Retinal pigment epithelial cell (primary cell): ENCODE measurements around the gene PXT1.
A peak's percentile ranks its signal among the peaks of the same experiment; 100 is the strongest.

Experiments used
- DNase-seq: peaks from one replicate; pipeline ENCODE4 v3.0.0-alpha.2; 2010; ENCODE audit warnings: low read depth
- H3K4me3 ChIP-seq: 2 replicates; pipeline ENCODE4 v1.5.1; 2011; ENCODE audit warnings: mild to moderate bottlenecking, low read length, control low read depth, moderate library complexity
- CTCF ChIP-seq: conservative IDR thresholded peaks from 2 replicates; pipeline ENCODE4 v1.5.1; 2011; ENCODE audit warnings: low read depth, low read length, control low read depth, inconsistent platforms

The PXT1 gene

GRCh38 chr6:36443471-36444428 is 1.1 kb upstream of the PXT1 start:
- no peak for DNase-seq

GRCh38 chr6:36442103-36442670 is 467 bp downstream of the PXT1 start:
- no peak for TF ChIP-seq CTCF
- H3K4me3 ChIP-seq: peak overlapping the region; percentile 87
- DNase-seq: no peak

More at GRCh38 chr6:36443471-36444428, 1.1 kb upstream of the PXT1 start:
- H3K4me3 ChIP-seq: peak overlapping the region; percentile 87
- TF ChIP-seq CTCF: peak; percentile 24

GRCh38 chr6:36441307-36441894 is 1.3 kb downstream of the PXT1 start:
- H3K4me3 ChIP-seq: no peak overlapping the region
- peak; percentile 98 for DNase-seq
- no peak for TF ChIP-seq CTCF

- no peak for TF ChIP-seq CTCF
- H3K4me3 ChIP-seq: no peak overlapping the region
- no peak for DNase-seq
These were observed 6.2 kb downstream of the PXT1 start for GRCh38 chr6:36436466-36436865.

- TF ChIP-seq CTCF: no peak
- DNase-seq: no peak
These were observed 10.4 kb downstream of the PXT1 start for GRCh38 chr6:36432151-36432671.

GRCh38 chr6:36431197-36431596 is 11.5 kb downstream of the PXT1 start:
- TF ChIP-seq CTCF: no peak
- no peak overlapping the region for H3K4me3 ChIP-seq
- no peak for DNase-seq

More at GRCh38 chr6:36432151-36432671, 10.4 kb downstream of the PXT1 start:
- H3K4me3 ChIP-seq: no peak overlapping the region
